ENCODE data around the gene CALML5.
"Not testable (repeated sequence)": the region's sequence is repeated elsewhere in the genome, so short reads cannot be mapped to it uniquely, and the experiment has no call there.

CALML5 gene

GRCh38 chr10:5479481-5480161 is 19.7 kb downstream of the CALML5 start:
- no peak for DNase-seq

- no peak for DNase-seq
Measured at GRCh38 chr10:5478694-5479305, 20.6 kb downstream of the CALML5 start.

GRCh38 chr10:5477948-5478693 is 21.2 kb downstream of the CALML5 start:
- no peak for DNase-seq

- DNase-seq = no peak
Measured at GRCh38 chr10:5476918-5477525, 22.3 kb downstream of the CALML5 start.

GRCh38 chr10:5475974-5476807 is 23.2 kb downstream of the CALML5 start:
- not testable (repeated sequence) for DNase-seq

- DNase-seq = not testable (repeated sequence)
Measured at GRCh38 chr10:5475088-5475487, 24.3 kb downstream of the CALML5 start.

- not testable (repeated sequence) for DNase-seq
Measured at GRCh38 chr10:5474642-5475041, 24.7 kb downstream of the CALML5 start.

- DNase-seq = no peak
Measured at GRCh38 chr10:5470062-5470751, 29.2 kb downstream of the CALML5 start.

- DNase-seq = no peak
Measured at GRCh38 chr10:5469353-5470061, 29.9 kb downstream of the CALML5 start.

GRCh38 chr10:5468262-5469106 is 30.9 kb downstream of the CALML5 start:
- DNase-seq = no peak

GRCh38 chr10:5467634-5468255 is 31.6 kb downstream of the CALML5 start:
- DNase-seq = no peak

GRCh38 chr10:5467207-5467535 is 32.2 kb downstream of the CALML5 start:
- no peak for DNase-seq

- peak; percentile 47 for DNase-seq
Measured at GRCh38 chr10:5466451-5467206, 32.7 kb downstream of the CALML5 start.

GRCh38 chr10:5465976-5466450 is 33.4 kb downstream of the CALML5 start:
- no peak for DNase-seq

GRCh38 chr10:5464546-5464945 is 34.8 kb downstream of the CALML5 start:
- DNase-seq = no peak

- DNase-seq = no peak
Measured at GRCh38 chr10:5462841-5463293, 36.5 kb downstream of the CALML5 start.

- no peak for DNase-seq
Measured at GRCh38 chr10:5461914-5462840, 37.2 kb downstream of the CALML5 start.

- DNase-seq = no peak
Measured at GRCh38 chr10:5461203-5461588, 38.2 kb downstream of the CALML5 start.

Measured in NCI-H510A (cell line).